Spleen (tissue), 3 donors: Measurements from ENCODE around the gene ZNF222.

Source experiments
- POLR2A ChIP-seq, 3 donors: fragments of 450-650 bp; IDR thresholded peaks; one replicate each; pipeline ENCODE4 v1.5.1; 2017; ENCODE audit warnings: antibody characterized with exemption in 3 of 3, mild to moderate bottlenecking in 1 of 3
- POLR2AphosphoS5 ChIP-seq, 3 donors: sonication (generic); formaldehyde crosslinking; IDR thresholded peaks; one replicate each; pipeline ENCODE4 v1.5.1; 2017; ENCODE audit warnings: antibody characterized with exemption in 3 of 3

DNA sequence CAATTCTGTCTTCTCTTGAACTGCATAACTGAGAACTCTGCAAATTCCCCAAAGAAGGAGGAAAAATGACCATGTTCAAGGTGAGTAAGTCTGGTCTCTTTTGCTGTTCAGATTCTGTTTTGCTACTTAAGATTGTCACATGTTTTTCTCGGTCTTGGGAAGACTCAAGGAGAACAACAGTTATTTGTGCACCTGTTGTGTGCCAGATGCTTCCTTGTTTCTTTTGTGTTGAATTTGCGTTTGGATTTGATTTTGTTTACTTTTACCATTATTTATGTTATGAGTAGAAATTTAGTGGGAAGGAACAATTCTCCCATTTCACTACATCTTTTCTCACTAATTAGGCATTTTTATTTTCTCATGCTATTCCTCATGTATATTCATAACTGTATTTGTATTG is 51.1 kb downstream of the ZNF222 start:
- TF ChIP-seq POLR2A (IDR thresholded peaks at IDR 0.05) (no peak), POLR2AphosphoS5 (IDR thresholded peaks at IDR 0.05) (no peak)
